PC-3 (cell line): ENCODE results near the gene WDR7. TPM values are rescaled to one million over a fixed set of nuclear protein-coding genes. Genes with fewer than 3 reads are reported as not detected.

Experiments used
- ATAC-seq: fragments of 200-7000 bp; cut with Tn5 transposase; 2 replicates; pipeline ENCODE4 v1.9.1; 2020; ENCODE audit warnings: mild to moderate bottlenecking, moderate library complexity
- BruUV-seq: library from RNA; stranded (reverse); fragments of 400-500 nt; replicated peaks from 2 replicates; lab custom pipeline; 2021; lab: Mats Ljungman, UMichigan
- CTCF ChIA-PET: fragments of 300-600 bp; sonication (Branson Sonifier 250); formaldehyde crosslinking; loops from one replicate; lab custom pipeline; 2022; ENCODE audit warnings: antibody characterized with exemption; lab: Charles Lee
- POLR2A ChIA-PET: fragments of 300-600 bp; sonication (Branson Sonifier 250); formaldehyde crosslinking; loops from one replicate; lab custom pipeline; 2022; ENCODE audit warnings: antibody characterized with exemption; ENCODE audit not compliant: unreplicated experiment; lab: Charles Lee
- DNase-seq: peaks from one replicate; pipeline ENCODE4 v3.0.0-alpha.2; 2015
- H2AFZ ChIP-seq: fragments of 300-600 bp; sonication (generic); 2 replicates; pipeline ENCODE4 v1.6.0; 2016; ENCODE audit warnings: antibody characterized with exemption, low read length
- H3F3A ChIP-seq: fragments of 300-600 bp; sonication (generic); one replicate; pipeline ENCODE4 v1.6.0; 2017; ENCODE audit warnings: antibody characterized with exemption, low read length, control low read depth, mild to moderate bottlenecking; ENCODE audit not compliant: unreplicated experiment
- H3K27ac ChIP-seq: fragments of 300-600 bp; sonication (generic); 2 replicates; pipeline ENCODE4 v1.5.1; 2016; ENCODE audit warnings: mild to moderate bottlenecking, low read length
- H3K27me3 ChIP-seq: fragments of 300-600 bp; sonication (generic); 2 replicates; pipeline ENCODE4 v1.6.1; 2016; ENCODE audit warnings: low read length, mixed read lengths
- H3K36me3 ChIP-seq: fragments of 300-600 bp; sonication (generic); 2 replicates; pipeline ENCODE4 v1.6.1; 2016; ENCODE audit warnings: low read depth, mixed run types, low read length, mixed read lengths
- H3K4me1 ChIP-seq: fragments of 300-600 bp; sonication (generic); 2 replicates; pipeline ENCODE4 v1.5.1; 2016; ENCODE audit warnings: low read length; ENCODE audit not compliant: insufficient read depth
- H3K4me2 ChIP-seq: fragments of 300-600 bp; sonication (generic); 2 replicates; pipeline ENCODE4 v1.6.0; 2016; ENCODE audit warnings: low read length
- H3K4me3 ChIP-seq: fragments of 300-600 bp; sonication (generic); 2 replicates; pipeline ENCODE4 v1.5.1; 2016; ENCODE audit warnings: mild to moderate bottlenecking, low read length, mixed read lengths
- H3K79me2 ChIP-seq: fragments of 300-600 bp; sonication (generic); 2 replicates; pipeline ENCODE4 v1.6.1; 2017; ENCODE audit warnings: low read length, mixed read lengths
- H3K9ac ChIP-seq: fragments of 300-600 bp; sonication (generic); 2 replicates; pipeline ENCODE4 v1.6.0; 2016; ENCODE audit warnings: mild to moderate bottlenecking, low read length
- H3K9me2 ChIP-seq: fragments of 300-600 bp; sonication (generic); replicated peaks from 2 replicates; pipeline ENCODE4 v1.6.1; 2016; ENCODE audit warnings: mixed run types, low read length, mixed read lengths
- H3K9me3 ChIP-seq: fragments of 300-600 bp; sonication (generic); 2 replicates; pipeline ENCODE4 v1.6.1; 2016; ENCODE audit warnings: low read length, mixed read lengths
- H4K20me1 ChIP-seq: fragments of 300-600 bp; sonication (generic); 2 replicates; pipeline ENCODE4 v1.6.1; 2016; ENCODE audit warnings: low read length, mixed read lengths
- EZH2 ChIP-seq: fragments of 300-600 bp; sonication (generic); IDR thresholded peaks from one replicate; pipeline ENCODE4 v1.6.1; 2017; ENCODE audit warnings: antibody characterized with exemption, mild to moderate bottlenecking, low read length; ENCODE audit not compliant: unreplicated experiment
- EZH2phosphoT487 ChIP-seq: fragments of 300-600 bp; sonication (generic); IDR thresholded peaks from 2 replicates; pipeline ENCODE4 v1.6.1; 2018; ENCODE audit warnings: mild to moderate bottlenecking, antibody characterized with exemption, low read length, borderline replicate concordance
- intact Hi-C: fragments of 100-400 bp; cut with micrococcal nuclease; formaldehyde crosslinking; loops from 2 replicates; pipeline ENCODE4 v1.9.0; 2023
- total RNA-seq: library from RNA; depleted of rRNA; stranded (reverse); fragments of >200 nt; gene quantifications from 2 replicates; pipeline ENCODE4 v1.2.3, GENCODE V29; 2014
- TF ChIP-seq, protein P1 (sequence below): fragments of 300-600 bp; sonication (generic); conservative IDR thresholded peaks from 2 replicates; pipeline ENCODE4 v1.5.1; 2017; ENCODE audit warnings: antibody characterized with exemption, low read depth, mild to moderate bottlenecking, low read length

WDR7 gene
- total RNA-seq, 1 experiment from 2014 or later, result 16.0 TPM

DNA sequence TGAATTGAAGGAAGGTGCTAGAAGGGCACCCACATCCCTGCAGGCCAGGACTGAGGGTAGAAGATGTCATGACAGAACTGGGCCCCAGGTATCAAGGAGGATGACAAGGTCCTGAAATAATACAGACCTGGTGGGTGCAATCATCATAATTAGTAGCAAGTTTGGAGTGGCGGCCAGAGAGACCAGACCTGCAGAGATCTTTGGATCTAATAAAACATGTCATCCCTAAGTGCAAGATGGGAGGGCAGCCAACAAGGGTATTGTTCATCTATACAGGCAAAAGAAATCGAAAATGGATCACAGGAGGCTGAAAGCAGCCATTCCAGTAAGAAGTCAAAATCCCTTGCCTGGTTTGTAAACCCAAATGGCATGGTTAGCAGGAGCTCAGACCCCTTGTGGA is 384.4 kb downstream of the WDR7 start:
- DNase-seq, result no peak
- ATAC-seq, result no peak
- TF ChIP-seq EZH2phosphoT487, result no peak
- TF ChIP-seq, protein P1, sequence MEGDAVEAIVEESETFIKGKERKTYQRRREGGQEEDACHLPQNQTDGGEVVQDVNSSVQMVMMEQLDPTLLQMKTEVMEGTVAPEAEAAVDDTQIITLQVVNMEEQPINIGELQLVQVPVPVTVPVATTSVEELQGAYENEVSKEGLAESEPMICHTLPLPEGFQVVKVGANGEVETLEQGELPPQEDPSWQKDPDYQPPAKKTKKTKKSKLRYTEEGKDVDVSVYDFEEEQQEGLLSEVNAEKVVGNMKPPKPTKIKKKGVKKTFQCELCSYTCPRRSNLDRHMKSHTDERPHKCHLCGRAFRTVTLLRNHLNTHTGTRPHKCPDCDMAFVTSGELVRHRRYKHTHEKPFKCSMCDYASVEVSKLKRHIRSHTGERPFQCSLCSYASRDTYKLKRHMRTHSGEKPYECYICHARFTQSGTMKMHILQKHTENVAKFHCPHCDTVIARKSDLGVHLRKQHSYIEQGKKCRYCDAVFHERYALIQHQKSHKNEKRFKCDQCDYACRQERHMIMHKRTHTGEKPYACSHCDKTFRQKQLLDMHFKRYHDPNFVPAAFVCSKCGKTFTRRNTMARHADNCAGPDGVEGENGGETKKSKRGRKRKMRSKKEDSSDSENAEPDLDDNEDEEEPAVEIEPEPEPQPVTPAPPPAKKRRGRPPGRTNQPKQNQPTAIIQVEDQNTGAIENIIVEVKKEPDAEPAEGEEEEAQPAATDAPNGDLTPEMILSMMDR, result no peak
- TF ChIP-seq EZH2, result no peak

DNA sequence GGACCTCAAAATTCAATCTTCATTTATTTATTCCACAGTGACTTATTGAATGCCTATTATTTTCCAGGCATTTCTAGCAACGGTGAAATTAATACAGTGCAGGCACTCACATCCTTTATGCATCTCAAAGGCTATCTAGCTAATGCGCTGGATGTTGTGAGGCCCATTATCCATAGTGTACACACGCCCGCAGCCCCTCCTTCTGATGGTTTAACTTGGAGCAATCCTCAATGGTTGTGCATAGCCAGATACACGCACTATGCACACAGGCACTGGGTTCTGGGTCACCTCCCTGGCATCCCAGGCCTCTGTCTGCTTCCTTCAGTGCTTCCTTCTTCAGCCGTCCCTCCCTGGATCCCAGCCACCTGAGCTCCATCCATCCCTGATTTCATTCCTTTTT is 387.2 kb downstream of the WDR7 start:
- H3K9me3 ChIP-seq, result no peaks in the 10 kb centered on the region

More for the DNA sequence above, 384.4 kb downstream of the WDR7 start:
- H3K4me3 ChIP-seq, result no peak overlapping the region
- BruUV-seq, result no TSS peak
- no peaks in the 10 kb centered on the region for H3K9me3 ChIP-seq
- H3F3A ChIP-seq, result no peaks in the 10 kb centered on the region
- POLR2A ChIA-PET, result no interaction called here
- CTCF ChIA-PET, result no interaction called here
- no peak overlapping the region for H3K9ac ChIP-seq
- H4K20me1 ChIP-seq, result no peaks in the 10 kb centered on the region
- H3K36me3 ChIP-seq, result no peaks in the 10 kb centered on the region
- intact Hi-C loops, result no loop called here
- H3K27me3 ChIP-seq, result no peaks in the 10 kb centered on the region
- no peaks in the 10 kb centered on the region for H3K79me2 ChIP-seq
- H3K4me1 ChIP-seq, result no peaks in the 10 kb centered on the region
- no peaks in the 10 kb centered on the region for H3K9me2 ChIP-seq
- H3K4me2 ChIP-seq, result no peak overlapping the region
- H2AFZ ChIP-seq, result no peak overlapping the region
- H3K27ac ChIP-seq, result no peak overlapping the region

DNA sequence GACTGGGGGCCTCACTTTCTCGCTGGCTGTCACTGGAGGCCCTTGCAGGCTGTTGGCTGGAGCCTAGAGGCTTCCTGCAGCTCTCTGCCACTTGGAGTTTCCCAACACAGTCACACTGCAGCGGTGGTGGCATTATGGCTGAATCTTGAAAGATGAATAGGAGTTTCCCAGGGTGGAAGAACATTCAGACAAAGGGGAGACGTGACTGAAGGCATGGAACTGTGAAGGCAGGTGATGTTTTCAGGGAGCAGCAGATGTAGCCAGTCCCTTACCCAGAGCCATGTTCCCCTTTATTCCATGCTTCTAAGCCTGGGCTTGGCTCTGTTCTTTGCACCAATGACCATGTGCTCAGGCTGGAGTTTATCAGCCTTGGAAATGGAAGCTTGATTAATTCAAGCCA is 389.0 kb downstream of the WDR7 start:
- H3K9me3 ChIP-seq, result no peaks in the 10 kb centered on the region
- H4K20me1 ChIP-seq, result no peaks in the 10 kb centered on the region
- intact Hi-C loops, result no loop called here
- H3K36me3 ChIP-seq, result no peaks in the 10 kb centered on the region
- H3K79me2 ChIP-seq, result no peaks in the 10 kb centered on the region
- H3K9ac ChIP-seq, result no peak overlapping the region
- H3K4me1 ChIP-seq, result no peaks in the 10 kb centered on the region
- ChIA-PET POLR2A (no interaction called here), CTCF (no interaction called here)
- no peak overlapping the region for H2AFZ ChIP-seq
- TF ChIP-seq EZH2 (no peak), EZH2phosphoT487 (no peak)
- TF ChIP-seq, protein P1, result no peak
- H3K9me2 ChIP-seq, result no peaks in the 10 kb centered on the region
- H3F3A ChIP-seq, result no peaks in the 10 kb centered on the region
- no peak overlapping the region for H3K4me3 ChIP-seq
- no peak for DNase-seq
- H3K4me2 ChIP-seq, result no peak overlapping the region
- H3K27ac ChIP-seq, result no peak overlapping the region
- no peak for ATAC-seq
- BruUV-seq, result no TSS peak
- peaks cover 20% of the 10 kb centered on the region; the same call in 1 of the 2 replicates for H3K27me3 ChIP-seq

More for the DNA sequence above, 387.2 kb downstream of the WDR7 start:
- Histone ChIP-seq H2AFZ (no peak overlapping the region), H3K4me3 (no peak overlapping the region), H3K4me2 (no peak overlapping the region), H3K27me3 (0 out of 2 replicates have a peak, but pooled peaks cover 3% of the 10 kb centered on the region), H3K36me3 (no peaks in the 10 kb centered on the region), H3F3A (no peaks in the 10 kb centered on the region), H3K9ac (no peak overlapping the region), H4K20me1 (no peaks in the 10 kb centered on the region), H3K27ac (no peak overlapping the region), H3K9me2 (no peaks in the 10 kb centered on the region), H3K4me1 (no peaks in the 10 kb centered on the region), H3K79me2 (no peaks in the 10 kb centered on the region)
- no peak for ATAC-seq
- TF ChIP-seq EZH2phosphoT487, result no peak
- TF ChIP-seq, protein P1, result no peak
- TF ChIP-seq EZH2, result no peak
- DNase-seq, result no peak
- no TSS peak for BruUV-seq
- intact Hi-C loops, result no loop called here
- ChIA-PET POLR2A (no interaction called here), CTCF (no interaction called here)
